MM.1S (cell line): Measurements from ENCODE around the gene DNAH9.

Experiments used
- DNase-seq: peaks from one replicate; pipeline ENCODE4 v3.0.0-alpha.2; 2015
- H2AFZ ChIP-seq: fragments of 300-600 bp; sonication (generic); 2 replicates; pipeline ENCODE4 v1.6.0; 2016; ENCODE audit warnings: antibody characterized with exemption, low read length
- H3F3A ChIP-seq: fragments of 300-600 bp; sonication (generic); 2 replicates; pipeline ENCODE4 v1.6.1; 2016; ENCODE audit warnings: mild to moderate bottlenecking, antibody characterized with exemption, low read length, moderate library complexity, mixed read lengths; ENCODE audit not compliant: insufficient read depth
- H3K27ac ChIP-seq: fragments of 300-600 bp; sonication (generic); 2 replicates; pipeline ENCODE4 v1.5.1; 2016; ENCODE audit warnings: mild to moderate bottlenecking, low read length
- H3K27me3 ChIP-seq: fragments of 300-600 bp; sonication (generic); replicated peaks from 2 replicates; pipeline ENCODE4 v1.6.0; 2016; ENCODE audit warnings: low read length; ENCODE audit not compliant: insufficient read depth
- H3K36me3 ChIP-seq: fragments of 300-600 bp; sonication (generic); replicated peaks from 2 replicates; pipeline ENCODE4 v1.6.1; 2016; ENCODE audit warnings: mild to moderate bottlenecking, low read length, mixed read lengths; ENCODE audit not compliant: insufficient read depth
- H3K4me1 ChIP-seq: fragments of 300-600 bp; sonication (generic); 2 replicates; pipeline ENCODE4 v1.6.1; 2016; ENCODE audit warnings: low read length, mixed read lengths
- H3K4me2 ChIP-seq: fragments of 300-600 bp; sonication (generic); 2 replicates; pipeline ENCODE4 v1.6.0; 2016; ENCODE audit warnings: low read depth, low read length
- H3K4me3 ChIP-seq: fragments of 300-600 bp; sonication (generic); 2 replicates; pipeline ENCODE4 v1.5.1; 2016; ENCODE audit warnings: low read length, mixed read lengths
- H3K79me2 ChIP-seq: fragments of 300-600 bp; sonication (generic); 2 replicates; pipeline ENCODE4 v1.6.1; 2016; ENCODE audit warnings: mixed run types, low read length, mixed read lengths
- H3K9ac ChIP-seq: fragments of 300-600 bp; sonication (generic); 2 replicates; pipeline ENCODE4 v1.6.1; 2016; ENCODE audit warnings: low read length, mixed read lengths
- H3K9me2 ChIP-seq: fragments of 300-600 bp; sonication (generic); replicated peaks from 2 replicates; pipeline ENCODE4 v1.6.1; 2016; ENCODE audit warnings: mild to moderate bottlenecking, low read length, mixed read lengths; ENCODE audit not compliant: insufficient read depth
- H3K9me3 ChIP-seq: fragments of 300-600 bp; sonication (generic); replicated peaks from 2 replicates; pipeline ENCODE4 v1.6.1; 2016; ENCODE audit warnings: mild to moderate bottlenecking, low read length, mixed read lengths; ENCODE audit not compliant: insufficient read depth
- H4K20me1 ChIP-seq: fragments of 300-600 bp; sonication (generic); 2 replicates; pipeline ENCODE4 v1.6.1; 2016; ENCODE audit warnings: mild to moderate bottlenecking, low read length, moderate library complexity, mixed read lengths; ENCODE audit not compliant: insufficient read depth
- CTCF ChIP-seq: fragments of 300-600 bp; sonication (generic); IDR thresholded peaks from 2 replicates; pipeline ENCODE4 v1.5.1; 2016; ENCODE audit warnings: antibody characterized with exemption, low read length, mixed read lengths
- EZH2 ChIP-seq: fragments of 300-600 bp; sonication (generic); optimal IDR thresholded peaks from 2 replicates; pipeline ENCODE3; 2017; ENCODE audit warnings: low read depth, mild to moderate bottlenecking, antibody characterized with exemption, low read length, mixed read lengths
- EZH2phosphoT487 ChIP-seq: fragments of 300-600 bp; sonication (generic); IDR thresholded peaks from 2 replicates; pipeline ENCODE4 v1.6.1; 2018; ENCODE audit warnings: antibody characterized with exemption, low read length

Gene DNAH9

GRCh38 chr17:11980813-11981212, 382.5 kb downstream of the DNAH9 start:
- no peak for DNase-seq
- no peaks in the 10 kb centered on the region for H3K79me2 ChIP-seq
- H3K9me2 ChIP-seq, result no peaks in the 10 kb centered on the region
- TF ChIP-seq EZH2phosphoT487, result no peak
- TF ChIP-seq CTCF, result peak; percentile 16; the same call in 1 of the 2 replicates
- TF ChIP-seq EZH2, result no peak
- no peaks in the 10 kb centered on the region for H3K36me3 ChIP-seq
- H3F3A ChIP-seq, result no peaks in the 10 kb centered on the region
- no peaks in the 10 kb centered on the region for H4K20me1 ChIP-seq
- H3K27me3 ChIP-seq, result no peaks in the 10 kb centered on the region
- no peak overlapping the region for H3K9ac ChIP-seq
- H3K4me1 ChIP-seq, result no peaks in the 10 kb centered on the region
- no peak overlapping the region for H2AFZ ChIP-seq
- no peak overlapping the region for H3K4me3 ChIP-seq
- no peak overlapping the region for H3K4me2 ChIP-seq
- H3K27ac ChIP-seq, result no peak overlapping the region
- no peaks in the 10 kb centered on the region for H3K9me3 ChIP-seq

- Histone ChIP-seq H3K36me3 (no peaks in the 10 kb centered on the region), H3K79me2 (no peaks in the 10 kb centered on the region), H3K4me3 (no peak overlapping the region), H3K27ac (no peak overlapping the region), H3F3A (no peaks in the 10 kb centered on the region), H3K9me2 (no peaks in the 10 kb centered on the region), H3K9me3 (no peaks in the 10 kb centered on the region), H3K9ac (no peak overlapping the region), H3K4me1 (peaks cover 4% of the 10 kb centered on the region; the same call in 1 of the 2 replicates), H2AFZ (no peak overlapping the region), H3K27me3 (no peaks in the 10 kb centered on the region), H4K20me1 (no peaks in the 10 kb centered on the region), H3K4me2 (no peak overlapping the region)
- no peak for DNase-seq
- no peak for TF ChIP-seq CTCF
- no peak for TF ChIP-seq EZH2phosphoT487
- TF ChIP-seq EZH2, result no peak
Measured at GRCh38 chr17:11981862-11982261, 383.6 kb downstream of the DNAH9 start.

GRCh38 chr17:11986179-11986941, 388.1 kb downstream of the DNAH9 start:
- Histone ChIP-seq H3K9me3 (no peaks in the 10 kb centered on the region), H3K79me2 (no peaks in the 10 kb centered on the region), H3K4me1 (peaks cover 5% of the 10 kb centered on the region; the same call in 1 of the 2 replicates), H3K27me3 (no peaks in the 10 kb centered on the region), H4K20me1 (no peaks in the 10 kb centered on the region), H3K9ac (no peak overlapping the region), H3K4me2 (no peak overlapping the region), H3K9me2 (no peaks in the 10 kb centered on the region), H3F3A (no peaks in the 10 kb centered on the region), H2AFZ (0 out of 2 replicates have a peak overlapping the region, but pooled peaks have one; percentile 7), H3K4me3 (no peak overlapping the region), H3K27ac (no peak overlapping the region), H3K36me3 (no peaks in the 10 kb centered on the region)
- DNase-seq, result no peak
- TF ChIP-seq EZH2 (no peak), EZH2phosphoT487 (no peak), CTCF (no peak)
